Endodermal cell (in vitro differentiated cells): ENCODE measurements around the gene RHCE. TPM values are rescaled to one million over a fixed set of nuclear protein-coding genes. Genes with fewer than 3 reads are reported as not detected.
A peak's percentile ranks its signal among the peaks of the same experiment; 100 is the strongest.
"Not testable (repeated sequence)": the region's sequence is repeated elsewhere in the genome, so short reads cannot be mapped to it uniquely, and the experiment has no call there.

Source experiments
- DNase-seq: peaks from one replicate; pipeline ENCODE4 v3.0.0-alpha.2; 2017
- H3K27ac ChIP-seq: 2 replicates; pipeline ENCODE4 v1.5.1; 2013; ENCODE audit warnings: mild to moderate bottlenecking, low read depth, low read length, moderate library complexity
- H3K27me3 ChIP-seq: 2 replicates; pipeline ENCODE4 v1.6.1; 2013; ENCODE audit warnings: mild to moderate bottlenecking, low read length, moderate library complexity; ENCODE audit not compliant: insufficient read depth, control insufficient read depth, poor library complexity, severe bottlenecking
- H3K36me3 ChIP-seq: 2 replicates; pipeline ENCODE4 v1.7.0; 2013; ENCODE audit warnings: mild to moderate bottlenecking, low read length, moderate library complexity; ENCODE audit not compliant: control insufficient read depth, insufficient read depth
- H3K4me1 ChIP-seq: one replicate; pipeline ENCODE4 v1.7.0; 2013; ENCODE audit warnings: low read length; ENCODE audit not compliant: control insufficient read depth, insufficient read depth
- H3K4me3 ChIP-seq: 2 replicates; pipeline ENCODE4 v1.5.1; 2013; ENCODE audit warnings: mild to moderate bottlenecking, low read length, moderate library complexity
- H3K9ac ChIP-seq: 2 replicates; pipeline ENCODE4 v1.6.1; 2013; ENCODE audit warnings: mild to moderate bottlenecking, low read length, moderate library complexity; ENCODE audit not compliant: poor library complexity, severe bottlenecking; ENCODE audit errors: extremely low read depth
- H3K9me3 ChIP-seq: 2 replicates; pipeline ENCODE4 v1.6.1; 2013; ENCODE audit warnings: mild to moderate bottlenecking, low read length, moderate library complexity; ENCODE audit not compliant: control insufficient read depth
- H3K27ac Mint-ChIP-seq: 2 replicates; pipeline ENCODE4 v1.8.0; 2020; ENCODE audit warnings: mixed read lengths
- H3K27me3 Mint-ChIP-seq: 2 replicates; pipeline ENCODE4 v1.8.0; 2021; ENCODE audit warnings: mild to moderate bottlenecking, mixed read lengths; ENCODE audit not compliant: insufficient read depth
- H3K36me3 Mint-ChIP-seq: 2 replicates; pipeline ENCODE4 v1.8.0; 2020; ENCODE audit warnings: low read depth, mixed read lengths
- H3K4me1 Mint-ChIP-seq: 2 replicates; pipeline ENCODE4 v1.8.0; 2020; ENCODE audit warnings: mixed read lengths
- H3K4me3 Mint-ChIP-seq: 2 replicates; pipeline ENCODE4 v1.8.0; 2020; ENCODE audit warnings: mild to moderate bottlenecking, moderate library complexity, mixed read lengths
- H3K9me3 Mint-ChIP-seq: 2 replicates; pipeline ENCODE4 v1.8.0; 2020; ENCODE audit warnings: mild to moderate bottlenecking, mixed read lengths
- CTCF ChIP-seq: fragments of 200-600 bp; sonication (generic); conservative IDR thresholded peaks from 2 replicates; pipeline ENCODE4 v1.5.0; 2021; ENCODE audit warnings: antibody characterized with exemption, mild to moderate bottlenecking
- WGBS, 2 experiments: methylation state at CpG; one replicate each; pipeline versions ENCODE4 v1.1.5 to v1.1.7; 2013; ENCODE audit warnings: missing lambda C conversion rate in 2 of 2, mixed read lengths in 1 of 2; ENCODE audit not compliant: insufficient coverage in 1 of 2, insufficient read length in 1 of 2; 5-methylcytosine and 5-hydroxymethylcytosine counted together
- total RNA-seq, 2 donors: library from RNA; stranded (reverse); fragmentation: NEBNext Ultra II Directional in 1 of 2; extraction: Animal tissue kit (Norgen Biotek cat#: 25700) in 1 of 2; gene quantifications; 2 replicates in 1 of 2; 3 replicates in 1 of 2; pipeline ENCODE4 v1.2.1, GENCODE V29; 2021

RHCE gene
- total RNA-seq, 2 donors from 2014 or later, result 0.33 to 0.40 TPM

DNA sequence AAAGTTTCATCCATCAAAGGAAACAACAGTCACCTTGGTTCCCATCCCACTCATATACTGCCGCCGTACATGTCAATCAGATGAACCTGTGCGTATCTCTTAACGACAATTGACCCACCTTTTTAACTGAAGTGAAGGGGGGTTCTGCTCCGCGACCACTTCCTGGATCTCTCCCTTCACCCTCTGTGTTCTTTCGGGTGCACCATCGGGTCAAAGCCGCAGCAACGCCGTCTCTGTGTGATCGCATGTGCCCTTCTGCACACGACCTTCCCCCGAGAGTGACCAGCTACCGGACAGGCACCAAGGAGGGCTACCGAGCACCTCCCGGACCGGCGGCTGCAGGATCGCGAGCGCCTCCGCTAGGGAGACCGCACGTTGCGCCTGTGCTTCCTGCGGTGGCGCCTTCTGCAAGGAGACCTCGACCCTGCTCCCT, 83.7 kb downstream of the RHCE start:
- peak overlapping the region; percentile 83 for H3K27ac Mint-ChIP-seq
- not testable (repeated sequence) for H3K9me3 ChIP-seq, H3K27ac ChIP-seq, H3K4me1 ChIP-seq, H3K9ac ChIP-seq, H3K9me3 Mint-ChIP-seq, H3K36me3 Mint-ChIP-seq, H3K27me3 ChIP-seq, H3K36me3 ChIP-seq, H3K27me3 Mint-ChIP-seq
- peak; percentile 32 for TF ChIP-seq CTCF
- H3K4me3 ChIP-seq, result peak overlapping the region; percentile 100
- WGBS, 2 experiments, result 0% methylated on average over 4 to 20 of the region's 29 CpGs
- peaks cover 10% of the 10 kb centered on the region for H3K4me1 Mint-ChIP-seq
- peak; percentile 54 for DNase-seq
- peak overlapping the region; percentile 73 for H3K4me3 Mint-ChIP-seq

DNA sequence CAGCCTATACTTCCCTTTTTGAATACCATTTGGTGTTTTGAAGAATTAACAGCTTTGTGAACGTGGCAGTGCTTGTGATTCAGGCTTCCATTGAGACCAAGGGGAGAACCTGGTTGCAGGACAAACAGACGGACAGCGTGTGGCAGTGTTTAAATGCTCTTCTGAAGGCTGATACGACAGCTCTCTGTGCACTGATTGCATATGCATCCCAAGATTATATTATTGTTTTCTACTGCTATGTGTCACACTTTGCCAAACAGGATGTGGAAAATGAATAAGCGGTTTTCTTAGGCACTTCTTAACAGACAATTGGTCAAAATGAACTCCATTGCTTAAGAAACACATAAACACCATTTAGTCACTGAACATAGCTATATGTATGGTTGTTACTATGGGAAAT, 90.7 kb downstream of the RHCE start:
- H3K9ac ChIP-seq, H3K27ac ChIP-seq, H3K27me3 ChIP-seq, DNase-seq, H3K9me3 Mint-ChIP-seq, H3K36me3 ChIP-seq, H3K4me3 ChIP-seq, H3K9me3 ChIP-seq, H3K4me3 Mint-ChIP-seq, H3K4me1 Mint-ChIP-seq, H3K27ac Mint-ChIP-seq, H3K36me3 Mint-ChIP-seq, H3K4me1 ChIP-seq, H3K27me3 Mint-ChIP-seq: not testable (repeated sequence)
- WGBS, 2 experiments, result 79% methylated on average over 4 of the region's 5 CpGs; no CpG with 5 or more reads in 1 of the 2 experiments

DNA sequence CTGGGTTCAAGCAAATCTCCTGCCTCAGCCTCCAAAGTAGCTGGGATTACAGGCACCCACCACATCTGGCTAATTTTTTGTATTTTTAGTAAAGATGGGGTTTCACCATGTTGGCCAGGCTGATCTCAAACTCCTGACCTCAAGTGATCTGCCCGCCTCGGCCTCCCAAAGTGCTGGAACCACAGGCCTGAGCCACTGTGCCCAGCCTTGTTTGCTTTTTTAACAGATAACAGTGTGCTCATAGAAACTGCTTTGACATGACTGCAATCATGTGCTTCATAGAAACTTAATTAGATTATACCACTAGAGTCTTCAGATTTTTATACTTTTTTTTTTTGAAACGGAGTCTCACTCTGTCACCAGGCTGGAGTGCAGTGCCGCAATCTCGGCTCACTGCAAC, 91.3 kb downstream of the RHCE start:
- not testable (repeated sequence) for H3K9me3 ChIP-seq, H3K4me3 Mint-ChIP-seq, H3K4me3 ChIP-seq, H3K36me3 ChIP-seq, H3K9me3 Mint-ChIP-seq, H3K4me1 Mint-ChIP-seq, DNase-seq, H3K4me1 ChIP-seq, H3K36me3 Mint-ChIP-seq, H3K9ac ChIP-seq, H3K27ac ChIP-seq, H3K27me3 Mint-ChIP-seq, H3K27ac Mint-ChIP-seq, H3K27me3 ChIP-seq
- 93 to 97% methylated on average over 5 of the region's 5 CpGs for WGBS, 2 experiments

DNA sequence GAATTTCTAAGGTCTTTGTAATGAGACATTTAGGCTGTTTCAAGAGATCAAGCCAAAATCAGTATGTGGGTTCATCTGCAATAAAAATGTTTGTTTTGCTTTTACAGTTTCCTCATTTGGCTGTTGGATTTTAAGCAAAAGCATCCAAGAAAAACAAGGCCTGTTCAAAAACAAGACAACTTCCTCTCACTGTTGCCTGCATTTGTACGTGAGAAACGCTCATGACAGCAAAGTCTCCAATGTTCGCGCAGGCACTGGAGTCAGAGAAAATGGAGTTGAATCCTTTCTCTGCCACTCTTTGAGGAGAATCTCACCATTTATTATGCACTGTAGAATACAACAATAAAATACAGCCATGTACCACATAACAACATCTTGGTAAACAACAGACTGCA, 91.8 kb downstream of the RHCE start:
- not testable (repeated sequence) for H3K4me1 Mint-ChIP-seq, H3K4me1 ChIP-seq, H3K27ac ChIP-seq, H3K27ac Mint-ChIP-seq, H3K4me3 Mint-ChIP-seq, H3K27me3 ChIP-seq, H3K36me3 ChIP-seq, H3K36me3 Mint-ChIP-seq, H3K27me3 Mint-ChIP-seq, H3K9ac ChIP-seq, H3K9me3 ChIP-seq, DNase-seq, H3K9me3 Mint-ChIP-seq, H3K4me3 ChIP-seq
- 100% methylated on average over 2 to 4 of the region's 4 CpGs for WGBS, 2 experiments

DNA sequence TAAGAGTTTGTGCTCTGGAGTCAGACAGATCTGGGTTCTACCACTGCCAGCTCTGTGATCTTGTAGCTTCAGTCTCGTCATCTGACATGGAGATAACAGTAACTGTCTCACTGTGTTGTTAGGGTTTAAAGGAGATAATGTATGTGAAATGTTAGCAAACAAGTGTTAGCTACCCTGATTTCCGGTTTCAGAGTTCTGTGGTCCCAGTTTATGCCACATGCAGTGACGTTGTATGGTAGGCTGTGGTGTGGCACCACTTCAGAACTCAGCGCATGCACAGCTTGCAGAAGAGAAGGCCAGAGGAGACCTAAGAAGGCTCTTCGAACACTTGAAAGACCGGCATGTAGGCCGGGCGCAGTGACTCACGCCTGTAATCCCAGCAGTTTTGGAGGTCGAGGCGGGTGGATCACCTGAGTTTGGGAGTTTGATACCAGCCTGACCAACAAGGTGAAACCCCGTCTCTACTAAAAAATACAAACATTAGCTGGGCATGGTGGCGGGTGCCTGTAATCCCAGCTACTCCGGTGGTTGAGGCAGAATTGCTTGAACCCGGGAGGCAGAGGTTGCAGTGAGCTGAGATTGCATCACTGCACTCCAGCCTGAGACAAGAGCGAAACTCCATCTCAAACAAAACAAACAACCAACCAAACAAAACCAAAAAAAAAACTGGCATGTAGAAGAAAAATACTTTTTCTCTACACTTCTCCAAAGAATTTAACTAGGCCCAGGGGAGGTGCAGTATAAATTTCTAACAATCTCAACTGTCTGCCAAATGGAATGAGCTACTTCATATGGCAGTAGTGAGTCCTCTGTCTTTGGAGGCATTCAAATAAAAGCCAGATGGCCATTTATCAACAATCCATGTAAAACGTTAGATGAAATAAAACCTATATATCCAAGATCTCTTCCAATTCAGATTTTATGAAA, 92.5 kb downstream of the RHCE start:
- H3K36me3 ChIP-seq, DNase-seq, H3K9me3 ChIP-seq, H3K27ac Mint-ChIP-seq, H3K4me3 ChIP-seq, H3K27me3 Mint-ChIP-seq, H3K36me3 Mint-ChIP-seq, H3K9me3 Mint-ChIP-seq, H3K9ac ChIP-seq, H3K4me1 ChIP-seq, H3K27me3 ChIP-seq, H3K27ac ChIP-seq, H3K4me1 Mint-ChIP-seq, H3K4me3 Mint-ChIP-seq: not testable (repeated sequence)
- no CpG with 5 or more reads among the region's 17 CpGs for WGBS, 2 experiments

GRCh38 chr1:25324407-25324806, 96.2 kb downstream of the RHCE start:
- not testable (repeated sequence) for H3K9me3 Mint-ChIP-seq, H3K4me1 Mint-ChIP-seq, H3K36me3 ChIP-seq, H3K27me3 ChIP-seq, H3K36me3 Mint-ChIP-seq, H3K27ac Mint-ChIP-seq, H3K9ac ChIP-seq, H3K27me3 Mint-ChIP-seq, H3K4me3 Mint-ChIP-seq, H3K9me3 ChIP-seq, H3K4me3 ChIP-seq, H3K4me1 ChIP-seq, H3K27ac ChIP-seq, DNase-seq
- 83% methylated on average over 1 of the region's 3 CpGs; no CpG with 5 or more reads in 1 of the 2 experiments for WGBS, 2 experiments
